T-helper 9 cell (primary cell): ENCODE measurements around the gene RCAN1.
"Not testable (repeated sequence)": the region's sequence is repeated elsewhere in the genome, so short reads cannot be mapped to it uniquely, and the experiment has no call there.

Experiments
- DNase-seq: peaks from one replicate; pipeline ENCODE4 v3.0.0-alpha.2; 2020

Gene RCAN1

GRCh38 chr21:34621434-34622350, 6.8 kb upstream of the RCAN1 start:
- DNase-seq, result no peak

GRCh38 chr21:34619841-34620665, 5.1 kb upstream of the RCAN1 start:
- no peak for DNase-seq

- DNase-seq, result no peak
Observed at GRCh38 chr21:34618941-34619340, 4.0 kb upstream of the RCAN1 start.

- DNase-seq, result no peak
Observed at GRCh38 chr21:34617753-34618339, 2.9 kb upstream of the RCAN1 start.

- DNase-seq, result no peak
Observed at GRCh38 chr21:34615487-34615814, 538 bp upstream of the RCAN1 start.

- peak; percentile 3 for DNase-seq
Observed at GRCh38 chr21:34613679-34614627, 960 bp downstream of the RCAN1 start.

GRCh38 chr21:34612557-34612956, 2.4 kb downstream of the RCAN1 start:
- DNase-seq, result no peak

- no peak for DNase-seq
Observed at GRCh38 chr21:34612056-34612455, 2.9 kb downstream of the RCAN1 start.

- no peak for DNase-seq
Observed at GRCh38 chr21:34611528-34611927, 3.4 kb downstream of the RCAN1 start.

- no peak for DNase-seq
Observed at GRCh38 chr21:34609933-34610549, 4.9 kb downstream of the RCAN1 start.

- no peak for DNase-seq
Observed at GRCh38 chr21:34609244-34609932, 5.5 kb downstream of the RCAN1 start.

- not testable (repeated sequence) for DNase-seq
Observed at GRCh38 chr21:34607376-34607775, 7.5 kb downstream of the RCAN1 start.

GRCh38 chr21:34606621-34607020, 8.3 kb downstream of the RCAN1 start:
- DNase-seq, result no peak

GRCh38 chr21:34606051-34606450, 8.9 kb downstream of the RCAN1 start:
- DNase-seq, result no peak

- DNase-seq, result not testable (repeated sequence)
Observed at GRCh38 chr21:34604956-34605355, 10.0 kb downstream of the RCAN1 start.

- DNase-seq, result no peak
Observed at GRCh38 chr21:34604556-34604955, 10.4 kb downstream of the RCAN1 start.

- no peak for DNase-seq
Observed at GRCh38 chr21:34603710-34604057, 11.2 kb downstream of the RCAN1 start.

GRCh38 chr21:34603002-34603709, 11.8 kb downstream of the RCAN1 start:
- DNase-seq, result peak; percentile 19

GRCh38 chr21:34602061-34602460, 12.9 kb downstream of the RCAN1 start:
- no peak for DNase-seq

- DNase-seq, result no peak
Observed at GRCh38 chr21:34599534-34600101, 15.3 kb downstream of the RCAN1 start.
